GM18505 (cell line): ENCODE data around the gene REEP6.

Experiments used
- ATAC-seq: cut with Tn5 transposase; IDR thresholded peaks from one replicate; pipeline ENCODE4 v1.9.1; 2021; ENCODE audit not compliant: unreplicated experiment
- POLR2A ChIP-seq: IDR thresholded peaks from 4 replicates; pipeline ENCODE4 v1.6.1; 2011; ENCODE audit warnings: borderline replicate concordance; ENCODE audit not compliant: insufficient read depth, insufficient read length; ENCODE audit errors: extremely low read depth

REEP6 gene

GRCh38 chr19:1491114-1491848 lies at the start of gene REEP6:
Gene REEP6 (plus strand): TSS chr19:1491181. CDS start chr19:1491270, 89 bp downstream.
- no peak for ATAC-seq
- TF ChIP-seq POLR2A, result no peak

- no peak for TF ChIP-seq POLR2A
- ATAC-seq, result no peak
Observed at GRCh38 chr19:1441677-1442438, 49.1 kb upstream of the REEP6 start.

- peak; percentile 57 for ATAC-seq
- TF ChIP-seq POLR2A, result no peak
Observed at GRCh38 chr19:1445185-1445931, 45.6 kb upstream of the REEP6 start.

DNA sequence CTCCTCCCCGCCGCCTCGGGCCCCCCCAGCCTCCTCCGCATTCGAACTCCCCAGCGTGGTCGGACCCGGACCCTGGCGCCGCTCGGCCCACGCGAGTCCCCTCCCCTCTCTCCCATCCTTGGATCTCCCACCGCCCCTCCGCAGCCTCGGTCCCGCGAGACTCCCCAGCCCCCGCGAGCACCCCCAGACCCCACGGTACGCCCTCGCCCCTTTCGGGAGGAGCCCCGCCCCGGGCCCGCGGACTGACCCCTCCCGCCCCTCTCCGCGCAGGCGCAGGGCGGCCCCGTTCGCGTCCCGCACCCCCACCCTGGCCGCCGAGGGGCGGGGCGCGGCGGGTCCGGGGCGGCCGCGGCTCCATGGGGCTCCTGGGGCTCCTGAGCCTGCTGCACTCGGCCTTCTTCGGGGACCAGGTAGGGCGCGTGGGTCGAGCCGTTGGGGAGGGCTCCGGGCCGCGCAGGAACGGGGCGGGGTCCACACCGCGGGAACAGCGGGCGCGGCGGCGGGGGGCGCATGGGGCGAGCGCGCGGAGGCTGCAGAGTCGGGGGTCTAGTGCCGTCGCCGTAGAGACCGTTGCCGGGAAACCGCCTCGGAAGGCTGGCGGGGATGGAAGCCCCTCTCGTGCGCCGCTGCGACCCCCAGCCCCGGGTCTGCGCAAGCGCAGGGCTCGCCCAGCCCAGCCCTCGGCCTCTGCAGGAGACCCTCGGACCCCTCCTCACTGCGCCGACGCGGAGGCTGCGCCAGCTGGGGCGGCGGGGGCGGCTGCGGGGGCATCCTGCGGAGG lies 44.9 kb upstream of the REEP6 start:
- no peak for ATAC-seq
- TF ChIP-seq POLR2A, result no peak

GRCh38 chr19:1446713-1447481 lies 44.1 kb upstream of the REEP6 start:
- no peak for TF ChIP-seq POLR2A
- no peak for ATAC-seq

DNA sequence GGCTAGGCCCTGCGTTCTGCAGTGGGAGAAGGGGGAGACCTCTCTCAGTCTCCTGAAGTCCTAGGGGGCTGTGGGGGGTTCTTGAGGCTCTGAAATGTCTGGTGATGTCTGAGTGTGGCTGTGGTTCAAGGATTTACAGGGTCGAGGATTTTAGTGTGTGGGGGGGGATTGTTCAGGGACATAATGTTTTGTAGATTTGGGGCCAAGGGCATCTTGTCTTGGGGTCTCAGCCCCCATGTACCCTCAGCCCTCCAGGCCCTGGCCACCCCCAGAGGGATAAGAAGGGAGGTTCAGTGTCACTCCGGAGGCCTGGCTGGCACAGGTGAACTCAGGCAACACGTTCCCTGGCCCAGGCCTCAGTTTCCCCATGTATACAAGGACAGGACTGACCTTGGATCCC lies 43.5 kb upstream of the REEP6 start:
- TF ChIP-seq POLR2A, result no peak

GRCh38 chr19:1447944-1448343 lies 43.0 kb upstream of the REEP6 start:
- no peak for TF ChIP-seq POLR2A
- ATAC-seq, result no peak

More for the DNA sequence above, 43.5 kb upstream of the REEP6 start:
- ATAC-seq, result no peak

DNA sequence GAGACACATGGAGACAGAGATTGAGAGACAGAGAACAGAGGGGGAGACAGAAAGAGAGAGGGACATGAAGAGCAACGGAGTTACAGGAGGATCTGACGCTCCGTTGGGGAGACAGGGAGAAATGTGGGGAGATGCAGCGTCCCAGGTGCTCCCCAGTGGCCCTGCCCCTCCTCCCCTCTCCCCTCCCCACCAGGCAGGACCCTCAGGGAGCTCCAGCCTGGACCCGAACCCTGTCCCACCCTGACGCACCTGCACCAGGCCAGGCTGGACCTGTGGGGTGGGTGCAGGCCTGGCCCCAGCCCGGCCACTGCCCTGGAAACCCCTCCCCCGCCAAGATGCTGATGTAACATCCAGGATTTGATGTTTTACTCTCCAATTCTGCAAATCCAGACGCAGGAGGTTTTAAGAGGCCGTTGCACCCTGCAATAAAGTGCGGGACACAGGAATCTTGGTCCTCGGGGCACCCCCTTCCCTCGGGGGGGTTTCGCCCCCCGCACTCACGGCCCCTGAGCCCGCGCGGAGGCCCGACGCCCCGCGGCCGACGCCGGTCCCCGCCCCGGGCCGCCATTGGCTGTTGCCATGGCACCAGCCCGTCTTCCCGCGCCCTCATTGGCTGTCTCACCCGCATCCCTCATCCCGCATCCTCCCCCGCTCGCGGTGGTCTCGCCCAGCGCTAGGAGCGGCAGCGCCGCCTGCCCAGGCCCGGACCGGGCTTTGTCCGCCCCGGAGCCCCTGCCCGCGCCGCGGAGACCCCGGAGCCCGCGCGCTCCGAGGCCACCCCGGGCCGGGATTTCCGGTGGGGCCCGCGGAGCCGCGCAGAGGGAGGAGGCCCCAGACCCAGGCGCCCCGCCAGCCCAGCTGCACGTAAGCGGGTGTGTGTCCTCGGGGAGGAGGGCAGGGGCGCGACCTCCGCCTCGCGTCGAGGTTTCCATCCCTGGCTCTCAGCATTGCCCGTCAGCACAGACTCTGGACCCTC lies 41.2 kb upstream of the REEP6 start, which contains the start of gene APC2:
Gene APC2 (plus strand): TSS at position 655 of the 976 bp plus-strand sequence. CDS start 2,881 bp downstream, outside the sequence.
- no peak for TF ChIP-seq POLR2A
- no peak for ATAC-seq

- ATAC-seq, result no peak
- TF ChIP-seq POLR2A, result no peak
Observed at GRCh38 chr19:1450735-1451731, 39.9 kb upstream of the REEP6 start.

- no peak for TF ChIP-seq POLR2A
- ATAC-seq, result no peak
Observed at GRCh38 chr19:1451916-1452801, 38.8 kb upstream of the REEP6 start.
